Measurements from ENCODE around the gene MAST4.

The MAST4 gene

GRCh38 chr5:66606713-66607112, 10.5 kb downstream of the MAST4 start:
- DNase-seq (ENCODE audit: low read depth), result no peak

GRCh38 chr5:66608501-66608900, 12.3 kb downstream of the MAST4 start:
- DNase-seq (ENCODE audit: low read depth), result no peak

- DNase-seq (ENCODE audit: low read depth), result no peak
Measured at GRCh38 chr5:66609615-66610014, 13.4 kb downstream of the MAST4 start.

- no peak for DNase-seq (ENCODE audit: low read depth)
Measured at GRCh38 chr5:66612226-66612625, 16.0 kb downstream of the MAST4 start.

- no peak for DNase-seq (ENCODE audit: low read depth)
Measured at GRCh38 chr5:66615136-66615535, 18.9 kb downstream of the MAST4 start.

- DNase-seq (ENCODE audit: low read depth), result no peak
Measured at GRCh38 chr5:66615894-66616293, 19.7 kb downstream of the MAST4 start.

GRCh38 chr5:66616520-66617225, 20.5 kb downstream of the MAST4 start:
- DNase-seq (ENCODE audit: low read depth), result no peak

GRCh38 chr5:66617226-66617861, 21.2 kb downstream of the MAST4 start:
- DNase-seq (ENCODE audit: low read depth), result no peak

- no peak for DNase-seq (ENCODE audit: low read depth)
Measured at GRCh38 chr5:66617991-66618768, 22.0 kb downstream of the MAST4 start.

- DNase-seq (ENCODE audit: low read depth), result no peak
Measured at GRCh38 chr5:66620711-66621110, 24.5 kb downstream of the MAST4 start.

- no peak for DNase-seq (ENCODE audit: low read depth)
Measured at GRCh38 chr5:66621146-66621545, 25.0 kb downstream of the MAST4 start.

GRCh38 chr5:66621736-66622135, 25.5 kb downstream of the MAST4 start:
- DNase-seq (ENCODE audit: low read depth), result no peak

GRCh38 chr5:66628561-66628960, 32.4 kb downstream of the MAST4 start:
- no peak for DNase-seq (ENCODE audit: low read depth)

- DNase-seq (ENCODE audit: low read depth), result no peak
Measured at GRCh38 chr5:66629446-66629845, 33.3 kb downstream of the MAST4 start.

GRCh38 chr5:66633754-66634153, 37.6 kb downstream of the MAST4 start:
- no peak for DNase-seq (ENCODE audit: low read depth)

- no peak for DNase-seq (ENCODE audit: low read depth)
Measured at GRCh38 chr5:66634601-66635000, 38.4 kb downstream of the MAST4 start.

- no peak for DNase-seq (ENCODE audit: low read depth)
Measured at GRCh38 chr5:66637994-66638393, 41.8 kb downstream of the MAST4 start.

- no peak for DNase-seq (ENCODE audit: low read depth)
Measured at GRCh38 chr5:66639037-66639436, 42.8 kb downstream of the MAST4 start.

- DNase-seq (ENCODE audit: low read depth), result no peak
Measured at GRCh38 chr5:66642538-66642937, 46.3 kb downstream of the MAST4 start.

GRCh38 chr5:66643387-66643786, 47.2 kb downstream of the MAST4 start:
- no peak for DNase-seq (ENCODE audit: low read depth)

- no peak for DNase-seq (ENCODE audit: low read depth)
Measured at GRCh38 chr5:66644111-66644510, 47.9 kb downstream of the MAST4 start.

- DNase-seq (ENCODE audit: low read depth), result no peak
Measured at GRCh38 chr5:66645039-66645438, 48.8 kb downstream of the MAST4 start.

- no peak for DNase-seq (ENCODE audit: low read depth)
Measured at GRCh38 chr5:66646570-66646969, 50.4 kb downstream of the MAST4 start.
